Kidney (tissue), 14 donors: ENCODE measurements around the gene PPP1R2C. TPM values are rescaled to one million over a fixed set of nuclear protein-coding genes. Genes with fewer than 3 reads are reported as not detected.
A peak's percentile ranks its signal among the peaks of the same experiment; 100 is the strongest.

ENCODE experiments used
- DNase-seq, 5 donors: peaks; one replicate each; pipeline ENCODE4 v3.0.0-alpha.2; 2013 to 2020
- FAIRE-seq: peaks from 2 replicates; lab custom pipeline; 2012; peaks lifted over from hg19 to GRCh38; lab: Jason Lieb, UNC
- H3K27ac ChIP-seq, 2 donors: one replicate each; pipeline ENCODE4 v1.7.0; 2013; ENCODE audit warnings: low read depth in 2 of 2, low read length in 2 of 2, inconsistent platforms in 1 of 2
- H3K27me3 ChIP-seq: one replicate; pipeline ENCODE4 v1.7.1; 2013; ENCODE audit warnings: low read length, inconsistent platforms; ENCODE audit not compliant: control insufficient read depth, insufficient read depth
- H3K36me3 ChIP-seq, 3 donors: one replicate each; pipeline versions ENCODE4 v1.7.0 to v1.7.1; 2013; ENCODE audit warnings: low read length in 3 of 3, control low read depth in 1 of 3, inconsistent platforms in 1 of 3; ENCODE audit not compliant: insufficient read depth in 3 of 3, control insufficient read depth in 2 of 3
- H3K4me1 ChIP-seq, 3 donors: one replicate each; pipeline versions ENCODE4 v1.7.0 to v1.7.1; 2013; ENCODE audit warnings: low read length in 3 of 3, inconsistent platforms in 1 of 3, low read depth in 1 of 3; ENCODE audit not compliant: control insufficient read depth in 2 of 3, insufficient read depth in 2 of 3
- H3K4me3 ChIP-seq, 3 donors: one replicate each; pipeline versions ENCODE4 v1.7.0 to v1.8.1; 2013; ENCODE audit warnings: low read length in 3 of 3, control low read depth in 1 of 3, inconsistent platforms in 1 of 3
- H3K9ac ChIP-seq, 3 donors: one replicate each; pipeline versions ENCODE4 v1.7.0 to v1.7.1; 2013; ENCODE audit warnings: low read length in 3 of 3, control low read depth in 1 of 3, inconsistent platforms in 1 of 3
- H3K9me3 ChIP-seq, 3 donors: one replicate each; pipeline versions ENCODE4 v1.7.0 to v1.7.1; 2013; ENCODE audit warnings: low read length in 3 of 3, control low read depth in 1 of 3, inconsistent platforms in 1 of 3; ENCODE audit not compliant: control insufficient read depth in 2 of 3, insufficient read depth in 1 of 3
- CTCF ChIP-seq: IDR thresholded peaks from 3 replicates; pipeline ENCODE4 v1.5.1; 2012; ENCODE audit warnings: mild to moderate bottlenecking, moderate library complexity, borderline replicate concordance; ENCODE audit not compliant: insufficient read depth; ENCODE audit errors: extremely low read depth
- intact Hi-C: fragments of 100-400 bp; cut with DNase I; formaldehyde crosslinking; loops from one replicate; pipeline ENCODE4 v1.11.1; 2022
- polyA plus RNA-seq: library from polyadenylated mRNA; stranded (reverse); fragments of 350-450 nt; fragmentation: Illumina TruSeq; extraction: RNeasy Lipid Tissue Mini Kit (QIAGEN cat#74804); gene quantifications from one replicate; pipeline ENCODE4 v1.2.3, GENCODE V29; 2014; ENCODE audit warnings: low read depth, low replicate concordance; ENCODE audit not compliant: insufficient read depth
- total RNA-seq: library from RNA; stranded (reverse); fragmentation: NEBNext Ultra II Directional; extraction: Animal tissue kit (Norgen Biotek cat#: 25700); gene quantifications from one replicate; pipeline ENCODE4 v1.2.1, GENCODE V29; 2021
- donor health status: control.
- donor health status: control.
- donor health status: control.
- donor health status: control.
- donor health status: control.
- donor health status: DM: yes; HTN: yes; CAD: no.
- donor health status: Normal renal cell carcinoma (clear cell type).

PPP1R2C gene
- total and polyA plus RNA-seq, 2 donors from 2014 or later = not detected

DNA sequence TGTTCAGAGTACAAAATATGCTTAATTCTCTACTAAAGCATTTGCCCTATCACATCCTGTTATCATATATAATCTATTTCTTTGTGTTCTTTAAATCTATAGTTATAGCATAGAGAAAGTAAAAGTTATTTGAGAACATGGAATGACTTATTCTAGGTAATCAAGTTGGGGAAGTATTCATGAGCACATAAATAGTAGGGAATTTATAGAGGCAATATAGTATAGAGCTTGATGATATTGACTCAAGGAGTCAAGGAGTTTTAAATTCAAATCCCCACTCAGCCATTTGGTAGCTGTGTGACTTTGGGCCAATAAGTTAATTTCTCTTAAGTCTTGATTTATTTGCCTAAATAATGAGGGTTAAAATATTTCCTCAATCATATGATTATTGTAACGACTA lies 37.5 kb downstream of the PPP1R2C start:
- intact Hi-C loops = no loop called here
- H3K36me3 ChIP-seq = no peaks in the 10 kb centered on the region
- no peak for TF ChIP-seq CTCF
- H3K27ac ChIP-seq = no peak overlapping the region
- DNase-seq (no peak), FAIRE-seq (peak; percentile 60)
- no peak overlapping the region for H3K4me3 ChIP-seq
- H3K9me3 ChIP-seq = no peaks in the 10 kb centered on the region
- H3K4me1 ChIP-seq = no peaks in the 10 kb centered on the region
- H3K27me3 ChIP-seq = no peaks in the 10 kb centered on the region
- no peak overlapping the region for H3K9ac ChIP-seq

GRCh38 chrX:42739741-42740140 lies 38.2 kb downstream of the PPP1R2C start:
- no peak overlapping the region for H3K9ac ChIP-seq
- no peak for FAIRE-seq

GRCh38 chrX:42739258-42739657 lies 38.7 kb downstream of the PPP1R2C start:
- H3K36me3 ChIP-seq = no peaks in the 10 kb centered on the region
- no peaks in the 10 kb centered on the region for H3K9me3 ChIP-seq
- no peak overlapping the region for H3K9ac ChIP-seq
- no peak overlapping the region for H3K4me3 ChIP-seq
- FAIRE-seq (no peak), DNase-seq (no peak)
- no peak overlapping the region for H3K27ac ChIP-seq
- H3K4me1 ChIP-seq = no peaks in the 10 kb centered on the region
- intact Hi-C loops = no loop called here
- no peaks in the 10 kb centered on the region for H3K27me3 ChIP-seq
- no peak for TF ChIP-seq CTCF

More at GRCh38 chrX:42739741-42740140, 38.2 kb downstream of the PPP1R2C start:
- no peaks in the 10 kb centered on the region for H3K36me3 ChIP-seq
- H3K27ac ChIP-seq = no peak overlapping the region
- no peaks in the 10 kb centered on the region for H3K27me3 ChIP-seq
- no peak overlapping the region for H3K4me3 ChIP-seq
- no peak for DNase-seq
- intact Hi-C loops = no loop called here
- no peaks in the 10 kb centered on the region for H3K9me3 ChIP-seq
- no peak for TF ChIP-seq CTCF
- no peaks in the 10 kb centered on the region for H3K4me1 ChIP-seq

- DNase-seq (no peak), FAIRE-seq (no peak)
- H3K36me3 ChIP-seq = no peaks in the 10 kb centered on the region
- no peaks in the 10 kb centered on the region for H3K4me1 ChIP-seq
- H3K9ac ChIP-seq = no peak overlapping the region
- intact Hi-C loops = no loop called here
- no peaks in the 10 kb centered on the region for H3K27me3 ChIP-seq
- H3K9me3 ChIP-seq = no peaks in the 10 kb centered on the region
- no peak overlapping the region for H3K27ac ChIP-seq
- TF ChIP-seq CTCF = no peak
- H3K4me3 ChIP-seq = no peak overlapping the region
Measured at GRCh38 chrX:42738552-42738951, 39.4 kb downstream of the PPP1R2C start.
